Panc1 (cell line): ENCODE results near the gene VTN.

Experiments
- CTCF ChIP-seq: fragments of 450-650 bp; IDR thresholded peaks from 2 replicates; pipeline ENCODE4 v1.5.1; 2017; ENCODE audit warnings: mild to moderate bottlenecking
- POLR2AphosphoS5 ChIP-seq: IDR thresholded peaks from 2 replicates; pipeline ENCODE4 v1.6.1; 2012; ENCODE audit warnings: mild to moderate bottlenecking, low read depth, low read length, moderate library complexity
- REST ChIP-seq, 2 experiments: IDR thresholded peaks; 2 replicates each; pipeline ENCODE4 v1.6.1; 2011 to 2012; ENCODE audit warnings: low read depth in 2 of 2, control low read depth in 1 of 2, low read length in 1 of 2, mild to moderate bottlenecking in 1 of 2, moderate library complexity in 1 of 2; ENCODE audit not compliant: insufficient read depth in 1 of 2
- SIN3A ChIP-seq: IDR thresholded peaks from 2 replicates; pipeline ENCODE4 v1.6.1; 2012; ENCODE audit warnings: low read depth, mild to moderate bottlenecking, low read length, moderate library complexity, borderline replicate concordance; ENCODE audit not compliant: insufficient read depth
- TCF7L2 ChIP-seq: IDR thresholded peaks from 2 replicates; pipeline ENCODE4 v1.6.1; 2011; ENCODE audit warnings: mild to moderate bottlenecking, low read depth, low read length, inconsistent platforms

- no peak for TF ChIP-seq CTCF
- no peak for TF ChIP-seq REST (IDR thresholded peaks at IDR 0.05; ENCODE audit: insufficient read depth in 1 of 2, low read depth in 2 of 2, low read length in 1 of 2)
- TF ChIP-seq POLR2AphosphoS5: no peak
- no peak for TF ChIP-seq TCF7L2
- TF ChIP-seq SIN3A: no peak
Observed at GRCh38 chr17:28335959-28336871, 33.9 kb downstream of the VTN start.
